Lower leg skin (tissue), 4 donors: ENCODE measurements around the gene FEM1B. TPM values are rescaled to one million over a fixed set of nuclear protein-coding genes. Genes with fewer than 3 reads are reported as not detected.
A peak's percentile ranks its signal among the peaks of the same experiment; 100 is the strongest.

Source experiments
- DNase-seq, 2 donors: peaks; one replicate each; pipeline ENCODE4 v3.0.0-alpha.2; 2019; ENCODE audit warnings: low spot score in 2 of 2
- H3K4me3 ChIP-seq: fragments of 200-600 bp; sonication (generic); 2 replicates; pipeline ENCODE4 v1.5.1; 2017; ENCODE audit warnings: mild to moderate bottlenecking, low read depth; ENCODE audit not compliant: poor library complexity, severe bottlenecking
- CTCF ChIP-seq, 3 donors: fragments of 450-650 bp; IDR thresholded peaks; one replicate each; pipeline ENCODE4 v1.5.1; 2016; ENCODE audit warnings: antibody characterized with exemption in 3 of 3, mild to moderate bottlenecking in 3 of 3, moderate library complexity in 2 of 3
- POLR2A ChIP-seq, 2 donors: fragments of 450-650 bp; IDR thresholded peaks; one replicate each; pipeline ENCODE4 v1.6.1; 2016 to 2017; ENCODE audit warnings: antibody characterized with exemption in 2 of 2, mild to moderate bottlenecking in 1 of 2, moderate library complexity in 1 of 2
- WGBS, 2 donors: methylation state at CpG; one replicate each; pipeline ENCODE4 v1.1.5; 2018; 5-methylcytosine and 5-hydroxymethylcytosine counted together
- intact Hi-C: fragments of 100-400 bp; cut with DNase I; formaldehyde crosslinking; loops from one replicate; pipeline ENCODE4 v1.15.0; 2023; ENCODE audit warnings: low total_unique reads
- total RNA-seq, 4 donors: library from RNA; depleted of rRNA; stranded (reverse); fragments of >200 nt; gene quantifications; one replicate each; pipeline ENCODE4 v1.1.0, GENCODE V29; 2016

FEM1B gene
- total RNA-seq, 4 donors from 2014 or later: 70.6 to 90.9 (median 82.4) TPM

- no peak overlapping the region for H3K4me3 ChIP-seq
- 92 to 98% methylated on average over 6 of the region's 6 CpGs for WGBS, 2 donors
- peak; percentile 10 to 76 for DNase-seq
- intact Hi-C loops: loop anchor here (5.0 to 10.0 kb wide), 2 partner anchors 75 to 572 kb away; no protein-coding TSS in a partner anchor
- TF ChIP-seq CTCF (IDR thresholded peaks at IDR 0.05) (no peak), POLR2A (IDR thresholded peaks at IDR 0.05) (no peak)
Measured at GRCh38 chr15:68302729-68303128, 25.2 kb downstream of the FEM1B start.

- no peak for DNase-seq
- WGBS, 2 donors: 59 to 85% methylated on average over 2 of the region's 2 CpGs
- TF ChIP-seq CTCF (IDR thresholded peaks at IDR 0.05) (no peak), POLR2A (IDR thresholded peaks at IDR 0.05) (no peak)
- intact Hi-C loops: loop anchor here (5.0 to 10.0 kb wide), 2 partner anchors 74 to 572 kb away; no protein-coding TSS in a partner anchor
- no peak overlapping the region for H3K4me3 ChIP-seq
Measured at GRCh38 chr15:68303134-68303533, 25.6 kb downstream of the FEM1B start.

GRCh38 chr15:68303560-68304436 is 26.3 kb downstream of the FEM1B start:
- intact Hi-C loops: loop anchor here (5.0 to 10.0 kb wide), 2 partner anchors 74 to 571 kb away; no protein-coding TSS in a partner anchor
- TF ChIP-seq POLR2A (IDR thresholded peaks at IDR 0.05): no peak
- TF ChIP-seq CTCF (IDR thresholded peaks at IDR 0.05): no peak
- DNase-seq: peak in 1 of 2 donors; percentile 76
- 86 to 88% methylated on average over 13 to 15 of the region's 15 CpGs for WGBS, 2 donors
- no peak overlapping the region for H3K4me3 ChIP-seq

GRCh38 chr15:68304589-68305337 is 27.2 kb downstream of the FEM1B start:
- TF ChIP-seq CTCF (IDR thresholded peaks at IDR 0.05) (no peak), POLR2A (IDR thresholded peaks at IDR 0.05) (no peak)
- WGBS, 2 donors: 74 to 78% methylated on average over 15 of the region's 15 CpGs
- H3K4me3 ChIP-seq: no peak overlapping the region
- DNase-seq: peak in 1 of 2 donors; percentile 80
- intact Hi-C loops: loop anchor here (5.0 to 10.0 kb wide), 2 partner anchors 73 to 570 kb away; no protein-coding TSS in a partner anchor

GRCh38 chr15:68305420-68305871 is 27.9 kb downstream of the FEM1B start:
- intact Hi-C loops: loop anchor here (10.0 kb wide), 1 partner anchor 569 kb away; no protein-coding TSS in a partner anchor
- no peak overlapping the region for H3K4me3 ChIP-seq
- TF ChIP-seq CTCF (IDR thresholded peaks at IDR 0.05) (no peak), POLR2A (IDR thresholded peaks at IDR 0.05) (no peak)
- 66 to 75% methylated on average over 6 of the region's 6 CpGs for WGBS, 2 donors
- peak in 1 of 2 donors; percentile 82 for DNase-seq
